HepG2 (cell line): ENCODE data around the gene PPRC1. TPM values are rescaled to one million over a fixed set of nuclear protein-coding genes. Genes with fewer than 3 reads are reported as not detected.

ENCODE experiments used
- HDAC2 ChIP-seq: sonication (generic); formaldehyde crosslinking; IDR thresholded peaks from 2 replicates; pipeline ENCODE4 v1.4.0; 2020; ENCODE audit warnings: missing genetic modification reagents
- HMG20B ChIP-seq: conservative IDR thresholded peaks from 2 replicates; pipeline ENCODE4 v1.6.1; 2016; ENCODE audit warnings: missing genetic modification reagents, missing compliant biosample characterization
- KDM5B ChIP-seq: sonication (generic); formaldehyde crosslinking; IDR thresholded peaks from 2 replicates; pipeline ENCODE4 v1.4.0; 2020; ENCODE audit warnings: missing genetic modification reagents, mild to moderate bottlenecking, borderline replicate concordance
- MXD4 ChIP-seq: IDR thresholded peaks from 2 replicates; pipeline ENCODE4 v1.6.1; 2016; ENCODE audit warnings: mild to moderate bottlenecking, missing biosample characterization, missing genetic modification reagents
- NFE2L1 ChIP-seq: sonication (generic); formaldehyde crosslinking; IDR thresholded peaks from 2 replicates; pipeline ENCODE4 v1.4.0; 2020; ENCODE audit warnings: missing genetic modification reagents, mild to moderate bottlenecking, borderline replicate concordance
- NPAS2 ChIP-seq: sonication (generic); formaldehyde crosslinking; IDR thresholded peaks from 2 replicates; pipeline ENCODE4 v1.8.0; 2022; ENCODE audit warnings: mild to moderate bottlenecking, missing genetic modification reagents, borderline replicate concordance
- PHF21A ChIP-seq: sonication (generic); formaldehyde crosslinking; IDR thresholded peaks from 2 replicates; pipeline ENCODE4 v1.5.0; 2020; ENCODE audit warnings: mild to moderate bottlenecking, missing genetic modification reagents
- POLR2AphosphoS5 ChIP-seq: IDR thresholded peaks from 2 replicates; pipeline ENCODE4 v1.6.1; 2012; ENCODE audit warnings: low read depth, low read length
- RAD51 ChIP-seq: fragments of 450-650 bp; IDR thresholded peaks from 2 replicates; pipeline ENCODE4 v1.6.1; 2016; ENCODE audit warnings: borderline replicate concordance
- SIX4 ChIP-seq: sonication (generic); formaldehyde crosslinking; IDR thresholded peaks from 2 replicates; pipeline ENCODE4 v1.4.0; 2020; ENCODE audit warnings: missing genetic modification reagents
- SMC3 ChIP-seq: IDR thresholded peaks from 2 replicates; pipeline ENCODE4 v1.6.1; 2011; ENCODE audit warnings: low read length, improper control_type of control experiment
- TOPORS ChIP-seq: sonication (generic); formaldehyde crosslinking; IDR thresholded peaks from 2 replicates; pipeline ENCODE4 v1.8.0; 2023; ENCODE audit warnings: mild to moderate bottlenecking, missing genetic modification reagents
- YEATS4 ChIP-seq: sonication (generic); formaldehyde crosslinking; IDR thresholded peaks from 2 replicates; pipeline ENCODE4 v1.4.0; 2020; ENCODE audit warnings: missing genetic modification reagents, borderline replicate concordance
- ZEB1 ChIP-seq: IDR thresholded peaks from 2 replicates; pipeline ENCODE4 v1.6.1; 2012; ENCODE audit warnings: mild to moderate bottlenecking, low read depth, inconsistent platforms; ENCODE audit not compliant: insufficient replicate concordance
- ZNF430 ChIP-seq: sonication (generic); formaldehyde crosslinking; IDR thresholded peaks from 2 replicates; pipeline ENCODE4 v1.9.0; 2021; ENCODE audit warnings: mild to moderate bottlenecking, missing genetic modification reagents
- ZNF709 ChIP-seq: sonication (generic); formaldehyde crosslinking; IDR thresholded peaks from 2 replicates; pipeline ENCODE4 v1.5.0; 2020; ENCODE audit warnings: mild to moderate bottlenecking, missing genetic modification reagents
- ZNF788 ChIP-seq: sonication (generic); formaldehyde crosslinking; IDR thresholded peaks from 2 replicates; pipeline ENCODE4 v1.5.0; 2020; ENCODE audit warnings: mild to moderate bottlenecking, missing genetic modification reagents, borderline replicate concordance
- ZNF879 ChIP-seq: sonication (generic); formaldehyde crosslinking; IDR thresholded peaks from 2 replicates; pipeline ENCODE4 v1.8.1; 2023; ENCODE audit warnings: missing genetic modification reagents
- polyA plus RNA-seq, 8 experiments: library from polyadenylated mRNA; depleted of rRNA in 3 of 8; stranded (reverse) in 7 of 8; unstranded in 1 of 8; fragments of >200 nt; fragmentation: Illumina TruSeq in 4 of 8; extraction: Trizol in 4 of 8; gene quantifications; 2 replicates each; pipeline versions ENCODE4 v1.2.1 to v1.2.3, GENCODE V29; 2011 to 2016; ENCODE audit warnings: low read depth in 4 of 8, missing spikeins in 1 of 8, mixed read lengths in 1 of 8; ENCODE audit not compliant: insufficient read depth in 1 of 8
- total RNA-seq, 5 experiments: library from RNA; depleted of rRNA; stranded (reverse); fragments of >200 nt; fragmentation: Illumina TruSeq; extraction: Trizol; gene quantifications; 2 replicates each; pipeline ENCODE4 v1.2.3, GENCODE V29; 2016; ENCODE audit warnings: low read depth in 1 of 5
- TF ChIP-seq, protein P1 (sequence below): sonication (generic); formaldehyde crosslinking; IDR thresholded peaks from 2 replicates; pipeline ENCODE4 v1.5.1; 2020; ENCODE audit warnings: mild to moderate bottlenecking, missing genetic modification reagents, borderline replicate concordance
- TF ChIP-seq, protein P2 (sequence below): sonication (generic); formaldehyde crosslinking; IDR thresholded peaks from 2 replicates; pipeline ENCODE4 v1.5.1; 2020; ENCODE audit warnings: mild to moderate bottlenecking, missing genetic modification reagents, moderate library complexity

The PPRC1 gene
- total and polyA plus RNA-seq, 2 of the 13 experiments (the other 11 are each of a cell fraction or from before 2014, with no cell fraction given), result 18.7 to 24.2 TPM

DNA sequence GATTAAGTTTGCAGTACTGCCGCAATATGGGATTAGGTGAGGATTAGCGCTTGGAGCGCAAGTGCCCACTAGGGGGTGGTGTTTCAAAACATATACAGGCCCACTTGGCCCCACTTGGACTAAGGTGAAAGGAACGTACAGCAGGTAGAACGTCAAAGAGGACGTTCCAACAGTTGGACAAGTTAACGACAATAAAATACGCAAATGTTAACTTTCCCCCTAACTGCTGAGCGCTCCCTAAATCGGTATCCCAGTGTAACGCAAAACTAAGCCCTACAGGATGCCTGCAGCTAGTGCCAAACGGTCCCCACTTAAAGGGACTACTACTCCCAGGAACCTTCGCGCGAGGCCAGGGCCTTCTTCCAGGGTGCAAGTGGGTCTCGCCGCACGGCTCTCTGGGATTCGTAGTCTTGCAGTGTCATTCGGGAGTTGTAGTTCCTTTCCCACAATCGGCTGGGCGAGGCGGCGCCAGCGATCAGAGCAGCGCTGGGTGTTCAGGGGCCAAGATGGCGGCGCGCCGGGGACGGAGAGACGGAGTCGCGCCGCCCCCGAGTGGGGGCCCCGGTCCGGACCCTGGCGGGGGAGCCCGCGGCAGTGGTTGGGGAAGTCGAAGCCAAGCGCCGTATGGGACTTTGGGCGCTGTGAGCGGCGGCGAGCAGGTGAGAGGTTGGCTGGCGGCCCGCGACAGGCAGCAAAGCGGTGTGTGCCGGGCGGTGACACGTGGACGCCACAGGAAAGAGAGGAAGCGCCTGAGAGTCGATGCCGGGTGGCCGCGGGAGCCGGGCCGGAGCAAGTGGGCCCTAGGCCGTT, at the start of gene PPRC1 (continued):
- TF ChIP-seq NPAS2 (CRISPR knock-in tag), result no peak
- peak; percentile 83; the same call in 1 of the 2 replicates for TF ChIP-seq ZNF430 (CRISPR knock-in tag)
- TF ChIP-seq HMG20B (CRISPR knock-in tag), result no peak; the same call in 1 of the 2 replicates
- peak; percentile 46; the same call in 1 of the 2 replicates for TF ChIP-seq SIX4 (CRISPR knock-in tag)
- peak; percentile 52; the same call in 1 of the 2 replicates for TF ChIP-seq ZNF788 (CRISPR knock-in tag)
- TF ChIP-seq TOPORS, result no peak; the same call in 1 of the 2 replicates
- TF ChIP-seq ZNF879 (CRISPR knock-in tag), result no peak
- 0 out of 2 replicates have a peak, but pooled peaks have one; percentile 45 for TF ChIP-seq NFE2L1 (CRISPR knock-in tag)
- TF ChIP-seq RAD51, result no peak
- TF ChIP-seq KDM5B, result peak; percentile 47; the same call in 1 of the 2 replicates
- peak; percentile 88 for TF ChIP-seq ZEB1
- peak; percentile 55; the same call in 1 of the 2 replicates for TF ChIP-seq SMC3
- TF ChIP-seq, protein P1, sequence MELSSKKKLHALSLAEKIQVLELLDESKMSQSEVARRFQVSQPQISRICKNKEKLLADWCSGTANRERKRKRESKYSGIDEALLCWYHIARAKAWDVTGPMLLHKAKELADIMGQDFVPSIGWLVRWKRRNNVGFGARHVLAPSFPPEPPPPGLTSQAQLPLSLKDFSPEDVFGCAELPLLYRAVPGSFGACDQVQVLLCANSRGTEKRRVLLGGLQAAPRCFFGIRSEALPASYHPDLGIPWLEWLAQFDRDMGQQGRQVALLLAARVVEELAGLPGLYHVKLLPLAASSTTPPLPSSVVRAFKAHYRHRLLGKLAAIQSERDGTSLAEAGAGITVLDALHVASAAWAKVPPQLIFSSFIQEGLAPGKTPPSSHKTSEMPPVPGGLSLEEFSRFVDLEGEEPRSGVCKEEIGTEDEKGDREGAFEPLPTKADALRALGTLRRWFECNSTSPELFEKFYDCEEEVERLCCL (CRISPR knock-in tag), result peak; percentile 45; the same call in 1 of the 2 replicates
- TF ChIP-seq PHF21A (CRISPR knock-in tag), result 0 out of 2 replicates have a peak, but pooled peaks have one; percentile 64
- peak; percentile 95; the same call in 1 of the 2 replicates for TF ChIP-seq MXD4
- TF ChIP-seq ZNF709 (CRISPR knock-in tag), result peak; percentile 92; the same call in 1 of the 2 replicates
- no peak; the same call in 1 of the 2 replicates for TF ChIP-seq HDAC2
- TF ChIP-seq POLR2AphosphoS5, result peak; percentile 85
- TF ChIP-seq YEATS4, result peak; percentile 90
- TF ChIP-seq, protein P2, sequence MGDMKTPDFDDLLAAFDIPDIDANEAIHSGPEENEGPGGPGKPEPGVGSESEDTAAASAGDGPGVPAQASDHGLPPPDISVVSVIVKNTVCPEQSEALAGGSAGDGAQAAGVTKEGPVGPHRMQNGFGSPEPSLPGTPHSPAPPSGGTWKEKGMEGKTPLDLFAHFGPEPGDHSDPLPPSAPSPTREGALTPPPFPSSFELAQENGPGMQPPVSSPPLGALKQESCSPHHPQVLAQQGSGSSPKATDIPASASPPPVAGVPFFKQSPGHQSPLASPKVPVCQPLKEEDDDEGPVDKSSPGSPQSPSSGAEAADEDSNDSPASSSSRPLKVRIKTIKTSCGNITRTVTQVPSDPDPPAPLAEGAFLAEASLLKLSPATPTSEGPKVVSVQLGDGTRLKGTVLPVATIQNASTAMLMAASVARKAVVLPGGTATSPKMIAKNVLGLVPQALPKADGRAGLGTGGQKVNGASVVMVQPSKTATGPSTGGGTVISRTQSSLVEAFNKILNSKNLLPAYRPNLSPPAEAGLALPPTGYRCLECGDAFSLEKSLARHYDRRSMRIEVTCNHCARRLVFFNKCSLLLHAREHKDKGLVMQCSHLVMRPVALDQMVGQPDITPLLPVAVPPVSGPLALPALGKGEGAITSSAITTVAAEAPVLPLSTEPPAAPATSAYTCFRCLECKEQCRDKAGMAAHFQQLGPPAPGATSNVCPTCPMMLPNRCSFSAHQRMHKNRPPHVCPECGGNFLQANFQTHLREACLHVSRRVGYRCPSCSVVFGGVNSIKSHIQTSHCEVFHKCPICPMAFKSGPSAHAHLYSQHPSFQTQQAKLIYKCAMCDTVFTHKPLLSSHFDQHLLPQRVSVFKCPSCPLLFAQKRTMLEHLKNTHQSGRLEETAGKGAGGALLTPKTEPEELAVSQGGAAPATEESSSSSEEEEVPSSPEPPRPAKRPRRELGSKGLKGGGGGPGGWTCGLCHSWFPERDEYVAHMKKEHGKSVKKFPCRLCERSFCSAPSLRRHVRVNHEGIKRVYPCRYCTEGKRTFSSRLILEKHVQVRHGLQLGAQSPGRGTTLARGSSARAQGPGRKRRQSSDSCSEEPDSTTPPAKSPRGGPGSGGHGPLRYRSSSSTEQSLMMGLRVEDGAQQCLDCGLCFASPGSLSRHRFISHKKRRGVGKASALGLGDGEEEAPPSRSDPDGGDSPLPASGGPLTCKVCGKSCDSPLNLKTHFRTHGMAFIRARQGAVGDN (CRISPR knock-in tag), result peak; percentile 88
